SU-DHL-6 (cell line): ENCODE data around the gene PMEL.

ENCODE experiments used
- EZH2phosphoT487 ChIP-seq: fragments of 200-600 bp; sonication (generic), shearing (Covaris generic); conservative IDR thresholded peaks from 2 replicates; pipeline ENCODE4 v1.6.1; 2018; ENCODE audit warnings: mild to moderate bottlenecking, antibody characterized with exemption, low read length, moderate library complexity, mixed read lengths
- TF ChIP-seq, protein P1 (sequence below): fragments of 200-600 bp; sonication (generic); IDR thresholded peaks from one replicate; pipeline ENCODE4 v1.5.1; 2017; ENCODE audit warnings: antibody characterized with exemption, mild to moderate bottlenecking, low read length, moderate library complexity; ENCODE audit not compliant: insufficient read depth, poor library complexity, severe bottlenecking

DNA sequence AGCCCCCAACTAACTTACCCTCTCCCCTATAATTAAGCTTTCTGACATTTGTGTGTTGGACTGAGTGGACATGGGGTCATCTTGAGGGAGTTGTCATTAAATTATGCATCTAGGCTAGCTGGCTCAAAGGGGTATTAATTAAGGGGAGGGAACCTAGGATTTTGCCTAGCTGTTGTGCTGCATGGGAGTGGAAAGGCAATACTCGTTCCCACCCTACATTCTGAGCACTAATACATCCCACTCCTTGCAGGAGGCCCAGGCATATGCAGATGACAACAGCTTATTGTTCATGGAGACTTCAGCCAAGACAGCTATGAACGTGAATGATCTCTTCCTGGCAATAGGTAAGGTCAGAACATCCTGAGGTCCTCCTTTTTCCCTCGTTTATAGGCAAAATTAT is 25.3 kb upstream of the PMEL start:
- TF ChIP-seq, protein P1, sequence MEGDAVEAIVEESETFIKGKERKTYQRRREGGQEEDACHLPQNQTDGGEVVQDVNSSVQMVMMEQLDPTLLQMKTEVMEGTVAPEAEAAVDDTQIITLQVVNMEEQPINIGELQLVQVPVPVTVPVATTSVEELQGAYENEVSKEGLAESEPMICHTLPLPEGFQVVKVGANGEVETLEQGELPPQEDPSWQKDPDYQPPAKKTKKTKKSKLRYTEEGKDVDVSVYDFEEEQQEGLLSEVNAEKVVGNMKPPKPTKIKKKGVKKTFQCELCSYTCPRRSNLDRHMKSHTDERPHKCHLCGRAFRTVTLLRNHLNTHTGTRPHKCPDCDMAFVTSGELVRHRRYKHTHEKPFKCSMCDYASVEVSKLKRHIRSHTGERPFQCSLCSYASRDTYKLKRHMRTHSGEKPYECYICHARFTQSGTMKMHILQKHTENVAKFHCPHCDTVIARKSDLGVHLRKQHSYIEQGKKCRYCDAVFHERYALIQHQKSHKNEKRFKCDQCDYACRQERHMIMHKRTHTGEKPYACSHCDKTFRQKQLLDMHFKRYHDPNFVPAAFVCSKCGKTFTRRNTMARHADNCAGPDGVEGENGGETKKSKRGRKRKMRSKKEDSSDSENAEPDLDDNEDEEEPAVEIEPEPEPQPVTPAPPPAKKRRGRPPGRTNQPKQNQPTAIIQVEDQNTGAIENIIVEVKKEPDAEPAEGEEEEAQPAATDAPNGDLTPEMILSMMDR, result no peak
- no peak for TF ChIP-seq EZH2phosphoT487
